Panc1 (cell line): ENCODE data around the gene EGFLAM.

ENCODE experiments used
- POLR2AphosphoS5 ChIP-seq: IDR thresholded peaks from 2 replicates; pipeline ENCODE4 v1.6.1; 2012; ENCODE audit warnings: mild to moderate bottlenecking, low read depth, low read length, moderate library complexity
- REST ChIP-seq, 2 experiments: IDR thresholded peaks; 2 replicates each; pipeline ENCODE4 v1.6.1; 2011 to 2012; ENCODE audit warnings: low read depth in 2 of 2, control low read depth in 1 of 2, low read length in 1 of 2, mild to moderate bottlenecking in 1 of 2, moderate library complexity in 1 of 2; ENCODE audit not compliant: insufficient read depth in 1 of 2
- TF ChIP-seq, protein P1 (sequence below): fragments of 450-650 bp; IDR thresholded peaks from 2 replicates; pipeline ENCODE4 v1.5.1; 2017; ENCODE audit warnings: mild to moderate bottlenecking

- TF ChIP-seq, protein P1, sequence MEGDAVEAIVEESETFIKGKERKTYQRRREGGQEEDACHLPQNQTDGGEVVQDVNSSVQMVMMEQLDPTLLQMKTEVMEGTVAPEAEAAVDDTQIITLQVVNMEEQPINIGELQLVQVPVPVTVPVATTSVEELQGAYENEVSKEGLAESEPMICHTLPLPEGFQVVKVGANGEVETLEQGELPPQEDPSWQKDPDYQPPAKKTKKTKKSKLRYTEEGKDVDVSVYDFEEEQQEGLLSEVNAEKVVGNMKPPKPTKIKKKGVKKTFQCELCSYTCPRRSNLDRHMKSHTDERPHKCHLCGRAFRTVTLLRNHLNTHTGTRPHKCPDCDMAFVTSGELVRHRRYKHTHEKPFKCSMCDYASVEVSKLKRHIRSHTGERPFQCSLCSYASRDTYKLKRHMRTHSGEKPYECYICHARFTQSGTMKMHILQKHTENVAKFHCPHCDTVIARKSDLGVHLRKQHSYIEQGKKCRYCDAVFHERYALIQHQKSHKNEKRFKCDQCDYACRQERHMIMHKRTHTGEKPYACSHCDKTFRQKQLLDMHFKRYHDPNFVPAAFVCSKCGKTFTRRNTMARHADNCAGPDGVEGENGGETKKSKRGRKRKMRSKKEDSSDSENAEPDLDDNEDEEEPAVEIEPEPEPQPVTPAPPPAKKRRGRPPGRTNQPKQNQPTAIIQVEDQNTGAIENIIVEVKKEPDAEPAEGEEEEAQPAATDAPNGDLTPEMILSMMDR: no peak
- TF ChIP-seq POLR2AphosphoS5 (no peak), REST (IDR thresholded peaks at IDR 0.05; ENCODE audit: insufficient read depth in 1 of 2, low read depth in 2 of 2, low read length in 1 of 2) (no peak)
Observed at GRCh38 chr5:38410304-38410990, 152.1 kb downstream of the EGFLAM start.
